Muscle of back (tissue), 11 donors: ENCODE data around the gene FILIP1. TPM values are rescaled to one million over a fixed set of nuclear protein-coding genes. Genes with fewer than 3 reads are reported as not detected.

Source experiments
- DNase-seq, 3 donors: peaks; one replicate each; pipeline versions ENCODE4 v3.0.0 to v3.0.0-alpha.2; 2013
- polyA plus RNA-seq, 10 donors: library from polyadenylated mRNA; unstranded; fragments of 120-200 nt; gene quantifications; one replicate each; pipeline ENCODE4 v1.2.1, GENCODE V29; 2013; ENCODE audit not compliant: insufficient read length in 10 of 10

The FILIP1 gene
- polyA plus RNA-seq, 10 donors, result 25.2 to 64.5 (median 47.6) TPM

DNA sequence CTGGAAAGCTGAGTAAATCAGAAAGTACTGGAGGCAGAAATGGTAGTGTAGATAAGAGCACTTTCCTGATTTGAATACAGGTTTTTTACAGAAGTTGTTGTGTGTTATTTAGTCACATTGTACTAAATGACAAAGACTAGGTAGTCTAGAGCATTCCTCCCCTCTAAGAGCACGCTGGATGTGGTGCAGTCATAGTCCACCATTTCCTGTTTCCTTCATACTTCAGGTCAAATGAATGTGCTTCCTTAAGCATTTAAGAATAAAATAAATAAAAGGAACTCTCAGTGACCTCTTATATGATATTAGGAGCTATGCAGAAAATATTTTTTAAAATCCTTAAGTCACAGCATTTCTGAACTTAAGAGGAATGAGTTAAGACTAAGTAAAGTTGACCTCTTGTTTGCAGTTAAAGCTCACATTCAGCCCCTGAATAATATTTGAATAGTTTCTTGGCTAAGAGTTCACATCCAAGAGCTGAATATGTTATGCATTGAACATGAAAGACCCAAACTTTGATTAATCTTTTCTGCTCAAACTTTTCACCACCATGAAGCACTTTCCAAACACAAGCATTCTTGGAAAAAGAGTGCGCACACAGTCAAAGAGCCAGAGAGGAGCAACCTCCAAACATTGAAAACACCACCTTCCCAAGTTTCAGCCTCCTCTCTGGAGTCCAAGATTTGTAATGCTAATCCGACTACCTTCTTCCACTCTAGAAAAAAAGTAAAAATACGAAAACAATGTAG lies 155.6 kb downstream of the FILIP1 start:
- peak; percentile 58 to 71 (median 64) for DNase-seq

DNA sequence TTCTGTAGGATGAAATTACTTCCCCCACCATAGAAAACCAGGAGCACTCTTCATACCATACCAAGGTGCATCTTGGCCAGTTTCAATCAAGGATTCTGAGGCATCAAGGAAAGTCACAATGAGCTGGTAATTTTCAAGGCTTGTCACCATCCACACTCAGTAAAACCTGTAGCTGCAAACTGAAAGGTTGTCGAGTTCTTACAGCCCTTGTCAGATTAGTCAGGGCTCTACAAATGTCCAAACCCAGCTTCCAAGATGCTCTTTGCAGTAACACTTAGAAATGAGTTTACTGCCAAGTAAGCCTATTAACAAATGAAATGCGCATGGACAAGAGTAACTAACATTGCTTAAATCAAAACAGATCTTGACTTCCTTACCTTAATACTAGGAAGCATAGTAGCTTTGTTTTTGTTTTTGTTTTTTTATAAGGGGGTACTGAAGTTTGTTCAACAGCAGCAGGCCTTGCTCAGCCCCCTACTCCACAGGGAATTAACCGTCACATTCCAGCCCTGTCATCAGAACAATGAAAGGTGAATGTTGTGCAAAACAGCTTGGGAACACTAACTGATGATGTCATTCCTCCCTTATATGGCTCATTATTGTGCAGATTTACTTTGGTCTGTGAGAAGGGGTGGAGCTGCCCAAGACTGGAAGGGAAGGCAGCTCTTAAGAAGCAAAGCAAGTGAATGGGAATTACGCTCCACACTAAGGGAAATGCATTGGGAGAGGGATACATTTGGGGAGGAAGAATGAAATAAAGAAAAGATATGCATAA lies 159.1 kb downstream of the FILIP1 start:
- DNase-seq, result peak; percentile 46 to 80 (median 62)

DNA sequence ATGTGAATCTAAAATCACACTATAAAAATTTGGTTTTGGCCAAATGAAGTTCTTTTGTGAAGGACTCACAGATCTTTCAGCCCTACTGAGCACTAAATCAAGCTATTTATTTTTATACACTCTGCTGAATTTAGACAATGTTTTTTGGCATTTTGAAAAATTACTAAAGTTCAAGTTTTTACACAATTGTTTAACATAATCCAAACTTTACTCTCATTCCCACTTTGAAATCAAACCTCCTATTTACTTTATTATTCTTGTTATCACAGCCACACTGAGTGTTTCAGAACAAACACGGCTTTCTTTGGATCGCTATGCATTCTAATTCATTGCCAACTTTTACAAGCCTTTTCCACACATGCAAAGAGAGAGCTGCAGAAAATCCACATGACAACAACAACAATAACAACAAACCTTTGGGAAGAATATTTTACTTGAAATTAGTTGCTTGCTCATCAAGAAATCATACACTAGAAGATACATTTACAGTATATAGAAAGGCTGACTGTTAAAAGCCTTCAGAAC lies 159.9 kb downstream of the FILIP1 start:
- peak in 2 of 3 donors; percentile 38 to 74 for DNase-seq

DNA sequence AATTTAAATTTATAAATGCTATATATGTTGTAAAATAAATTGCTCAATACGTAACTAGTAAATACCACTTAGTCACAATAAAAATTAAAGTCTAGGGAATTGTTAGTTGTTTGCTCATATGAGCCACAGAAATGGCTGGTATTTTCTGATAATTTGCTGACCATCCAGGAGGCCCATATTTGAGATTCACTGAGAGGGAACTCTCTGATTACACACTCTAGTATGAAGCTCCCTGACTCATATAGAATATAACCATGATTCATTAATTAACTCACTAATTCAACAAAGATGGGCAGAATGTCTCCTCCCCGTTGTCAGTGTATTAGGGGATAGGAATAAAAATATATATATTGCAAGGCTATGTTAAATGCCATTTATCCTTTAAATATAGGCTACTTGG lies 162.4 kb downstream of the FILIP1 start:
- DNase-seq, result peak in 1 of 3 donors; percentile 85

DNA sequence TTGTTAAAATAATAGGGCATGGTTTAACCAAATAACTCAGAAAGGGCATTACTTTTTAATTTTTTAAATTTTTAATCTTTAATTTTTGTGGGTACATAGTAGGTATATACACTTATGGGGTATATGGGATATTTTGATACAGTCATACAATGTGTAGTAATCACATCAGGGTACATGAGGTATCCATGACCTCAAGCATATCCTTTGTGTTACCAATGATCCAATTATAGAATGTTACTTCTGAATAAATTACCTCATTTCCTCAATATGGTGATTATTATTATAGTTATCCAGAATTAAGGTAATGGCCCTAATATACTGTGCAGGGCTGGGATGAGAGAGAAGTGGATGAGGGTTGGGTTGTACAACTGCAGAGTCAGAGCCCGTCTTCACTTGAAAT lies 163.9 kb downstream of the FILIP1 start:
- DNase-seq, result no peak

DNA sequence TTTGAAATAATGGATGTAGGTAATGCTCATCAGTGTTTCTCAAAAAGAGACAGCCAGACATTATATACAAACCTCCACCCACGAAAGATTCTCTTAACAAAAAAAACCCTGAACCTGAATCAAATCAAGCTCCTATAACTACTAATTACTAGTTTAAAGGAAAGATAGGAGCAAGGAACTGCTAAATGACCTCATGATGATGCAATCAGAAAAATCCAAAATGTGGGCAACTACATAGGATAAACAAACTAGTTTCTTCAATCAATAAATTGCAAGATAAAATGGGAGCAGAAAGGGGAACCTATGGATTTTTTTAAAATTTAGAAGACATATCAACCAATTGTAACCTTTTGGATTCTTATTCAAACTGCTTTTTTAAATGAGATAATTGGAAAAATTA lies 165.8 kb downstream of the FILIP1 start:
- no peak for DNase-seq

DNA sequence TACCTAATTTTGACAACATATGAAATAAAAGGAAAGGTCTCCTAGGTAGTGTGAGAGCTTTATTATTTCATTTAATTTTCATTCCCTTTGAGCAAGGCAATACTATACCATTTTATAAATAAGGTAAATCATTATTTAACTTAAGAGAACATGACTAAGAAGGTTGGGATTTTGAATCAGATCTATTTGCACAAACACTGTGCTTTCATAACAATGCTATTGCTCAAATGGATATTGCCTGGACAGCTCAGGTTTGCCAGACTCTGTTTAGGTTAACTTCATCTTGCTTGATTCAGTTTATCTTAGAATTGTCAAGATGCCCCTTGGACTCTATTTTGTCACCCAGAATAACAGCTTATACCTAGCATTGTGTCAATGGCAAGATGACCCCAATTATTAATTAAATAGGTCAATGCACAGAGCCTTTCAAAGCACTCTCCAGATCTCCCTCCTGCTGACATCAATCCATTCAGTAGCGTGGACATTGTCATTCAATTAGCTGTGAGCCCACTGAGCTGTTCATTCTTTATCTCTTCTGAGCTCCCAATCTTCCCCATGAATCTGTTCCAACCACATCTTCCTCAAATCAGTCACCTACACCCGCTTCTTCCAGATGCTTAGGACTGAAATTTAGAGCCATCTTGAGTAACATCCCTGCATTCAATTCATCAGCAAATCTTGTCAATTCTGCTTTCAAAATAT lies 166.9 kb downstream of the FILIP1 start:
- no peak for DNase-seq

DNA sequence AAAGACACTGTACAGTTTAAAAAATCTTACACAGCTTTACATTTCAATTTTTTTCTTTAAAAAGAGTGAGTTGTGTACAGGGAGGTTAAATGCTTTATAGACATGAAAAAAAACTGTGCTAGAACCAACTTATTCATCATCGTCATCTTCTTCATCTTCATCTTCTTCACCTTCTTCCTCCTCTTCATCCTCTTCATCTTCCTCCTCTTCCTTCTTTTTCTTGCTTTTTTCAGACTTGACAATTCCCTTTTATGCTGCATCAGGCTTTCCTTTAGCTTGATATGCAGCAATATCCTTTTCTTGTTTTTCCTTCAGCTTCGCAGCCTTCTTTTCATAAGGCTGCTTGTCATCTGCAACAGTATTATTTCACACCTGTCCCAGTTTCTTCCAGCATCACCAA lies 174.7 kb downstream of the FILIP1 start:
- no peak for DNase-seq

DNA sequence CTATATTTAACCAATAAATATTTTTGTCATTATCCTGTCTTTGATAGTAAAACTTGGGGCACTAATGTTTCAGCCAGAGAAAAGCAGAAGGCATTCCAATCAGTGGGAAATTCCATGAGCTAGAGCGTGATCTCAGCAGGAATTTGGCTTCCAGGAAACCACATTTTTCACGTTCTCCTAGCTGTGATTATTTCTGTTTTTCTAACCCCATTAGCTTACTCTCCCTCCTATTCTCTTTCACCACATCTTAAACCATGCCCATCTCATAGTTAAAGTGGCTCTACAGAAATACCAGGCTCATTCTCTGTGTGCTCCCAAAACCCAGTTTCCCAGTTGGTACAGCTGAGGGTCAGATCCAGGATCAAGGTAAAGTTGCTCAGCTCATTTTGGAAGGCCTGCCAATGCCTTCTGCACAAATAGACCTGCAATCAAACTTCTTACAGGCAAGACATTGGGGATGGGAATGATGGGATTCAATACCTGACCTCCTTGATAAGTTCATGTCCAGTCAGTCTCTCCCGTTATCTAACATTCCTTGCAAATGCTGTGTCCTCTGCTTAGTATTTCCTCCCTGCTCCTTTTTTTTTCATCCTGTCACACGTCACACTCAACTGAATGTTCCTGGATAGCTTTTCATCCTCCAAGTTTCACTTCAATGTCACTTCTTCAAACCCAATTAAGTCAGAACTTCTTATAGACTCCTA lies 175.9 kb downstream of the FILIP1 start:
- peak in 2 of 3 donors; percentile 50 to 67 for DNase-seq

DNA sequence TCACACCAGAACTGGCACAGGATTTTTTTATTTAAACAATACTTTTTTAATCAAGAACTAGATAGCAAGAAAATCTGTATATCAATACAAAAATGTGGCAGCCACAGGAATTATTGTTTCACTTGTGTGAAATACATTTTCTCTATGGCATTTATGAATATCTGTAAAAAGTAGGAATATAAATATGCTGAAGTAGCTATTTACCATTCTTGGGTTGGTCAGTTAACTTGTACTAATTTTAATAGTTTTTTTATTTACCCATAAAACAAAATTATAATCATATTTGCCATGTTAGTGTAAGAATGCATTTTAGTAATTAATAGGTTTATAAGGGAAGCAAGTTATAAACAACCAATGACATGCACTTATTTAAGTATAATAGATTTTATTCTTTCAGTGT lies 177.6 kb downstream of the FILIP1 start:
- no peak for DNase-seq

DNA sequence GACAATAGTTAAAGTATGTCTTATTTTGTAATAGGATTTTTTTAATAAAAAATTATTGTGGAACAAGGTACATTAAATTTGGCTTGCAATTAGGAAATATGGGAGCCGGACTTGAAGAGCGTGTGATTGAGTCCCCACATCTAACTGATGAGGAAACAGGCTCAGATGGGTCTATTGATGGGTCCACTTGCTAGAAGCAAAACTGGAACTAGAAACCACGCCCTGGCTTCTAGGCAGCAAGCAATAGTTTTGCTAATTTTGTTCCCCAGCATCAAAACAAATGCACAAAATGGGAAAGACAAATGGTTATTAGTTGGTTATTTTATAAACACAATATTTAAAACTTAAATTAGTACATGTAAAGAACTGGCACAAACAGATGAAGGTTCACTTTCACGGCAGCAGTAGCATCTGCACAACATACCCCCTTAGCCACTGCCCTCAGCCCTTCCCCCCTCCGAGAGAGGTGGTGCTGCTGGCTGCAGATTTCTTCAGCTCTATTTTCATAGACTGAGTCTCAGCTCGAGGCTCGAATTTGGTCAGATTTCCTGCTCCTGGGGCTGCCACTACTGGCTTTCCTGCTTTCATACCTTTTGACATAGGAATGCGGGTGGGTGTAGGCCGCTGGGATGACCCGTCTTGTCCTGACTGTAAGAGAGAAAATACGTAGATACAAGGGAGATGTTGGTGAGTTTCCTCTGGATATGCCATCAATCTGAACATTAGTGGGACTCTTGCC lies 185.2 kb downstream of the FILIP1 start:
- DNase-seq, result no peak

DNA sequence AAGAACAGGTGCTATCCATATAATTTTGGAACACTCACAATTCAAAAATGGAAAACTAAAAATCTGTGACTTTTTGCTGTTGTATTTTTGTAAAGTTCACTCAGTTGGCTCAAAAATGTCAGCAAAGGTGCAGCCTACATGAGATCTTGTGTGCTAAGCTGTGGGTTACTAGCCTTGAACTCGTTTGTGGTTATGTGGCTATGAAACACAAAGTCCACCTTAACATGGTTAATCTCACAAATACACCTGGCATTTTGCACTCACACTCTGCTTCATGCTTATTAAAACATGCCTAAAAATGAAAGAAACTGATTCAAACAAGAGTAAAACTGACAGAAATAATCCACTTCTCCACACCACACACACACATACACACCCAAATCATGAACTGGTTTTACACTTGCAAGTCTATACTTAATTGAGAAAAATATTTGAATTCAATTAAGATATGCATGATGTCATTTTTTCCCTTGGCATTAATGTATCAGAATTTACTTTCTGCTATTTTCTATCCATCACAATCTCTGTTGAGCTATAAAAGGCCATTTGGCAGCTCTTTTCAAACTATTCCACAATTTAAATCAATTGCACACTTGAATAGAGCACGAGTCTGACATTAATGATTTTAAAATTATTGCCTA lies 186.1 kb downstream of the FILIP1 start:
- DNase-seq, result peak in 1 of 3 donors; percentile 24

DNA sequence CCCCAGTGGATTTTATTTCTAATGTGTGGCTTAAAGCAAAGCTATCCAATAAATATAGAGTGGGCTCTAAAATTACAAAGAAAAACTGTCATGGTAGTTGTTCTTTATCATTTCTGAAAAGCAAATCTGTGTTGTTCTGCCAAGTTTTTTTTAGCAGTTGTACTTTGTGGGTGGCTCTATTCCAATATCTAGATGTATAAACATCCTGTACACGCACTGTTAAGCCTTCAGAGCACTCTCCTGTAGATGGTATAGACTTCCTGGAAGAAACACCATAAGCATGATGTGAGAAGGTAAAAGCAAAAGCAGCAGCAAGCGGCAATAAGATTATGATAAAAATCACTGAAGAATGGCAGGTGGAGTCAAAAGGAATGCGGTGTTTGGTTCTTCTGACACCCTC lies 187.5 kb downstream of the FILIP1 start:
- DNase-seq, result no peak

DNA sequence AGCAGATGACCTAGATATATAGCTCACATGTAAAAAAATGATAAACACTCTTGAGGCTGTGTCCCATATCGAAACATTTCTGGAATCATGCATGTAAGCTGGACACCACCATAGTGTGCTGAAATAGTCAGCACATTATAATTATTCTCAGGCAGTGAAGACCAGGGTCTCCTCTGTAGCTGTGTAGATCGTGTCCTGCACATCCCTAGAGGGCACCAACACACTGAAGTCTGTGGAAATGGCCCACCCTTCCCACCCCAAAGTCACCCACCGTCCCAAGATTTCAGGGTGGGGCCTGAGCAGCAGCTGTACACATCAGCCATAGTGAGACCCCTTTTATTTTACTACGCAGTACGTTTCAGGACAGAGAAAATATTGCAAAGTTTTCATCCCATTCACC lies 188.0 kb downstream of the FILIP1 start:
- DNase-seq, result no peak

DNA sequence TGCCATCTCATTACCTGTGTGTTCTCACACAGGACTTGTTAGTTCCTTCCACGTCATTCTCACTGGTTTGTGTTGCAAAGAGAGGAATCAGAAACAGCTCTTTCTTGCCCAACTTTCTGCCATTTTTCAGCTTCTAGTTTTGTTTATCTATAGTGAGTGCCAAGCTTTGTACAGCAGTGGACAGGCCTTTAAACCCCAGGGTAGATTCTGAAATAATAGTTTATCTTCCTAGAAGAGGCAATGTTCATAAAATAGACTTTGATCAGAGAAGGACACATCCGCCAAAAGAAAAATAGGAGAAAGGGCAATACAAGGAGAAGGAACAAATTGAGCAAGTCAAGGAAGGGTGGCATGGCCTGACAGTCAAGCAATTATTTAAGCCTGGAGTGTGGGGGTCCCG lies 191.3 kb downstream of the FILIP1 start:
- no peak for DNase-seq

DNA sequence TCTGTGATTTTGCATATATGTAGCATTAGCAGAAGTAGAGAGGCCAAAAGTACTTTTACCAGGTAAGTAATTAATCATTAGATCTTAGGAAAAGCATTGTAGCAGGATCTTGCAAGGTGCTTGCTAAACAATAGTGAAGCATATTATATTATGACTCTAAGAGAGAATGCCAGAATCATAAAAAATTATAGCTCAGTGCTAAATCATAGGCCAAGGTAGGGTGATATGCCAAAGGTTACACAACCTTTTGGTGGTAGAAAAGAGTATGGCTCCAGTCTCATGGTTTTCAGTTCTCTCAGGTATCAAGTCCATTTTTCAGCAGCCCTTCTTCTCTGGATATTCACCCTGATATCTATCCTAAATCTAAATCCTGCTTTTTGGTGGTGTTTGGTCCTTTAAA lies 192.1 kb downstream of the FILIP1 start:
- DNase-seq, result no peak

DNA sequence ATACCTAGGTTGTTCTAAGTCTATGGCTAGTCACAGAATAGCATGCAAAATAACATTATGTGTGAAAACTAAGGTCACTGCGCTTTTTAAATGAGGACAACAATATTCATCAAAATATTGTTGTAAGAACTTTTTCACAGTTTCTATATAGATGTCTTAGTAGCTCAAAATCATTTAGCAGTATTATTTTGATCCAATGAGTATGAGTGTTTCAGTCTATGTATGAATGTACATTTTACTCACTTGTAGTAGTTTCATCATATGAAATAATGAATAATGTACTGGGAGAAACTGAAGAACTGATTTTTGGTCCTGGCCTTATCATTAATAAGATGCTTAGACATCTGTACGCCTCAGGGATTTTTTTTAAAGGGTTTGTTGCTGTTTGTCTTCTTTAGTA lies 192.5 kb downstream of the FILIP1 start:
- no peak for DNase-seq

DNA sequence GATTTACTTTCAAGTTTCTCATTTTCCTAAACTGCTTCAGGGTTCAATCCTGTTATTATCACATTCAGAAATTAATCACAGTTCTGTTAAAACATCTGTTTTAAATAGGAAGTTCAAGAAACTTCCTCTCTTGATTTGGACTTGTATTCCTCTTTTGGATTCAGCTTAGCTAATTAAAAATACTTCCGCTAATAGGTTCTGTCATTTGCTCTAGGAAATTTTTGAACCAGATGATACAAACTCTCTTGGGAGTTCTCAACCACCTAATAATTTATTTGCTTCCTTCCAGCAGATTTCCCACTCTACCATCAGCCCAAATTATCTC lies 193.1 kb downstream of the FILIP1 start:
- DNase-seq, result no peak

DNA sequence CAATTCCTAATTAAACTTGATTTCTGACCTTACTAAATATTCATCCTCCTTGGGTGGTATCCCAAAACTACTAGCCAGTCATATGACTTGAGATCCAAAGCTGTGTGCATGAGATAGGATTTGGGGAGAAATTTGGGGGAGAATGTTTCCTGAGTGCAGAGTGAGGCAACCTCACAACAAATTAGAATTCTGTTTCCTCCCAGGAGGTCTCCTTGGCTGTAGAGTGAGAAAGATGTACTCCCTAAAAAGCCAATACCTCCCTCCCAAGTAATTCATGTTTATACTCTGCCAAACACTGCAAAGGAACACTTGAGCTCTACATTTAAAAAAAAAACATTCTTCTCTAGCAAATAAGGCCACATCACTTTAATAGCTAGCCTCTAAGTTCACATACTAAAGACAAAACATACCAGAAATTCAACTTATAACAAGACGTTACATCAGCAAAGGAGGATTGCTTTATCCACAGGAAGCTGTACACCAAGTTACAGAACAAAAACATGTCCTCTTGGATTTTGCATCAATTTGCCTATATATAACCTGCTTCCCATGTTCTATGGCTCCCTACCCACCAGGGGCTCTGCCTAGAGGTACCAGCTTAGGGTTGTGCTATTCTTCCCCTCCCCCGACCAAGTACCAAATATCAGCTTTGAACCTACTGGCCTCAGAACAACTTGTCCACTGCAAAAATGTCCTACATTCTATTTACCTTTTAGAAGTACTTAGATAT lies 193.6 kb downstream of the FILIP1 start:
- peak; percentile 46 to 91 (median 80) for DNase-seq
